Prostate gland (tissue), 2 donors: ENCODE data around the gene OR6C65.

Source experiments
- POLR2A ChIP-seq: fragments of 450-650 bp; IDR thresholded peaks from one replicate; pipeline ENCODE4 v1.6.1; 2016; ENCODE audit warnings: antibody characterized with exemption, mild to moderate bottlenecking
- TF ChIP-seq, protein P1 (sequence below), 4 experiments: fragments of 200-600 bp in 2 of 4; fragments of 450-650 bp in 2 of 4; sonication (generic) in 2 of 4; IDR thresholded peaks; 1 replicate in 3 of 4; 2 replicates in 1 of 4; pipeline ENCODE4 v1.5.1; 2016 to 2019; ENCODE audit warnings: antibody characterized with exemption in 4 of 4, mild to moderate bottlenecking in 2 of 4, moderate library complexity in 2 of 4

DNA sequence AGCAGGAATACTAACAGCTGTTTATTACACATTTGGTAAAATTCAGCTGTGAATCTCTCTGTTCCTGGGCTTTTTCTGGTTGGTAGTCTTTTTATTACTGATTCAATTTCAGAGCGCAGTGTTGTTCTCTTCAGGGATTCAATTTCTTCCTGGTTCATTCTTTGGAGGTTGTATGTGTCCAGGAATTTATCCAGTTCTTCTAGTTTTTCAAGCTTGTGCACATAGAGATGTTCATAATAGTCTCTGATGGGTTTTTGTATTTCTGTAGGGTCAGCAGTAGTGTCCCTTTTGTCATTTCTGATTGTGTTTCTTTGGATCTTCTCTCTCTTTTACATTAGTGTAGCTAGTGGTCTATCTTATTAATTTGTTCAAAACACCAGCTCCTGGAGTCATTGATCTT, 16.6 kb downstream of the OR6C65 start:
- TF ChIP-seq, protein P1, sequence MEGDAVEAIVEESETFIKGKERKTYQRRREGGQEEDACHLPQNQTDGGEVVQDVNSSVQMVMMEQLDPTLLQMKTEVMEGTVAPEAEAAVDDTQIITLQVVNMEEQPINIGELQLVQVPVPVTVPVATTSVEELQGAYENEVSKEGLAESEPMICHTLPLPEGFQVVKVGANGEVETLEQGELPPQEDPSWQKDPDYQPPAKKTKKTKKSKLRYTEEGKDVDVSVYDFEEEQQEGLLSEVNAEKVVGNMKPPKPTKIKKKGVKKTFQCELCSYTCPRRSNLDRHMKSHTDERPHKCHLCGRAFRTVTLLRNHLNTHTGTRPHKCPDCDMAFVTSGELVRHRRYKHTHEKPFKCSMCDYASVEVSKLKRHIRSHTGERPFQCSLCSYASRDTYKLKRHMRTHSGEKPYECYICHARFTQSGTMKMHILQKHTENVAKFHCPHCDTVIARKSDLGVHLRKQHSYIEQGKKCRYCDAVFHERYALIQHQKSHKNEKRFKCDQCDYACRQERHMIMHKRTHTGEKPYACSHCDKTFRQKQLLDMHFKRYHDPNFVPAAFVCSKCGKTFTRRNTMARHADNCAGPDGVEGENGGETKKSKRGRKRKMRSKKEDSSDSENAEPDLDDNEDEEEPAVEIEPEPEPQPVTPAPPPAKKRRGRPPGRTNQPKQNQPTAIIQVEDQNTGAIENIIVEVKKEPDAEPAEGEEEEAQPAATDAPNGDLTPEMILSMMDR (IDR thresholded peaks at IDR 0.05) = no peak
- TF ChIP-seq POLR2A = no peak
